Femur (tissue), 1 donor: ENCODE measurements around the gene B4GALNT1.
"Not testable (repeated sequence)": the region's sequence is repeated elsewhere in the genome, so short reads cannot be mapped to it uniquely, and the experiment has no call there.

Source experiments
- DNase-seq: peaks from one replicate; pipeline ENCODE4 v3.0.0-alpha.2; 2017

The B4GALNT1 gene

DNA sequence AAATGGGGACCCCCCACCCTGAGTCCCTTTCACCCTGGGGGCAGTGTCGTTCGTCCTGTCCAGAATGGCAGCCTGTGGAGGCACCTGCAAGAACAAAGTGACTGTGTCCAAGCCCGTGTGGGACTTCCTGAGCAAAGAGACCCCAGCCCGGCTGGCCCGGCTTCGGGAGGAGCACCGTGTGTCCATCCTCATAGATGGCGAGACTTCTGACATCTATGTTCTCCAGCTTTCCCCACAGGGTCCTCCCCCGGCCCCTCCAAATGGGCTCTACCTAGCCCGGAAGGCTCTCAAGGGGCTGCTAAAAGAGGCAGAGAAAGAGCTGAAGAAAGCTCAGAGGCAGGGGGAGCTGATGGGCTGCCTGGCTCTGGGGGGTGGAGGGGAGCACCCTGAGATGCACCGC, 26.2 kb downstream of the B4GALNT1 start:
- DNase-seq = no peak

GRCh38 chr12:57606399-57606798, 26.6 kb downstream of the B4GALNT1 start:
- no peak for DNase-seq

DNA sequence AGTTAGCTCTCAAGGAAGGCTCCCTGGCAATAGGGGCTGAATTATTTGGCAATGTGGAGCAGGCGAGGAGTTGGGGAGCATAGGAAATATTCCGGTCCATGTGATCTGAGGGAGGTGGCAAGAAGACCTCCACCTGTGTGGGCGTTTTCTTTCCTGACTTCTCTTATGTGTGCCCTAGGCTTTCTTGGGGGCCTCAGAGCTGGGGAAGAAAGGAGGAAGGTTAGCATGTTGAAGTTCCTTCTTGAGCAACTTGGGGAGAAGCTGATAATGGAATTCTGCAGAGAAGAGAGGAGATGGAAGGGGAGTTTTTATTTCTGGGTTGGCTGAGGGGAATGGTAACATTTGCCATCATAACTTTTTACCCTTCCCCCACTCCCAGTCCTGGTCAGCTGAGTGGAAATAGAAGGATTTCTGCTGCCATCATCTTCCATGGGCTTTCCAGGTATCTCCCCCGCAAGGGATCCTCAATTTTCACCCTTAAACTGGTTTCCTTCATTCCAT, 27.1 kb downstream of the B4GALNT1 start:
- no peak for DNase-seq

GRCh38 chr12:57604992-57605810, 27.8 kb downstream of the B4GALNT1 start:
- DNase-seq = peak; percentile 56

- DNase-seq = peak; percentile 68
Measured at GRCh38 chr12:57604454-57604991, 28.5 kb downstream of the B4GALNT1 start, which contains the start of gene DTX3. TSS of gene DTX3 (plus strand) at chr12:57604824. CDS start at chr12:57606518, 1,694 bp downstream.

DNA sequence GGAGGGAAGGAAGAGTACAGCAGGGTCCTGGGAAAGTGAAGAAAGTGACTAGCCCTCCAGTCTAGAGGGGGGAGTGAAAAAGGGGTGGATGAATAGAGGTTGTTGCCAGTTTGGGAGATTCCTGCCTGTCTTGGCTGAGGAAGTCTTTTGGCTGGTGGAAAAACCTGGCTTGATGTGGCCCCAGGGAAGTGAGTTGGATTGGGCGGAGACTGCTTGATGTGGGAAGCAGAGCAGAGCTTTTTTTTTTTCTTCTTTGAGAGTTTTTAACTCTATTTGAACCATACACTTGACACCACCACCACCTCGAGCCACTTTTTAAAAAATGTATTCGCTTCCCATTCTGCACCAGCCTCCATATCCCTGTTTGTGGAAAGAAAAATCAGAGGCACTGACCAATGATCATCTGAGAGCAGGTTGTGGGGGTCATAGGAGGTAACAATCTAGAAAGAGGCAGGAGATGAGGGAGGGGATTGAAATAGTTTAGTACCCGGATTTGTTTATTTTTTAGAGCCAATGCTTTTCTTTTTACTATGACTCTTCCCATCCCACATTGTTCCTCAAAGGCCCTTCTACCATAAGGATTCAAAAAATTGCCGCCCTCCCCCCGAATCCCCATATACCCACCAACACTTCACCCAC, 29.1 kb downstream of the B4GALNT1 start:
- peak; percentile 88 for DNase-seq

GRCh38 chr12:57603324-57603723, 29.7 kb downstream of the B4GALNT1 start:
- no peak for DNase-seq

DNA sequence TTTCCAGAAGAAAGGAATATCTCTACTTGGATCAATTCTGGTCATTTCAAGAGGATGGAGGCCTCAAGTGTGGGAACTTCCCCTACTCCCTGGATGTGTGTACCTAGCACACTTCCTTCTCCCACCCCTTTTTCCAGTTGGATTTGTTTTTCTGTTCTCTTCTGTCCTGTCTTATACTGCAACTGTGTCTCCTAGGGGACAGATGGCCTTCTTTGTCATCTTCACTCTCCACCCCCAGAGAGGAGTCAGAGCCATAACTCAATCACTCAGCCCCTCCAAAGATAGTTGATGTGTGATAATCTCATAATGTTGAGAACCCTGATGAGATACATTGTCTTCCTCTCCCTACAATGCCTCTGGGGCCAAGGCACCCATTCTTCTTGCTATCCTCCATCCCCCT, 30.5 kb downstream of the B4GALNT1 start:
- DNase-seq = no peak

GRCh38 chr12:57600395-57600794, 32.6 kb downstream of the B4GALNT1 start:
- no peak for DNase-seq

DNA sequence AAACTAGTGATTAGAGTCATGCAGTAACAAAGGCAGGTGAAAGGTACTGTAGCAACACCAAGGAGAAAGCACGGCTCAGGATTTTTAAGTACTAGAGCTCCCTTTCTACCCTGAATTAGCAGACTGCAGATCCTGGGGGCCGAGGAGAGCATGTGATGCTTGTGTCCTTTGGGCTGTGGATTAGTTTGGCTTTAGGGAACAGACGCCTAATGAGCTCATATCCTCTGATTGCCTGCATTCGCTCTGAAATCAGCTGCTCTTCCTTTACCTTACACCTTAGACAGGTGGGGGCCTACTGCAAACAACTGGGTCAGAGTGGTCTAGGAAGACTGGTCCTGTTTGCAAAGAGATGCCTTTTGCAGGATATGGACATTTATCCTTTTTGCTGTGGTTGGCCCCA, 39.8 kb downstream of the B4GALNT1 start:
- DNase-seq = no peak

DNA sequence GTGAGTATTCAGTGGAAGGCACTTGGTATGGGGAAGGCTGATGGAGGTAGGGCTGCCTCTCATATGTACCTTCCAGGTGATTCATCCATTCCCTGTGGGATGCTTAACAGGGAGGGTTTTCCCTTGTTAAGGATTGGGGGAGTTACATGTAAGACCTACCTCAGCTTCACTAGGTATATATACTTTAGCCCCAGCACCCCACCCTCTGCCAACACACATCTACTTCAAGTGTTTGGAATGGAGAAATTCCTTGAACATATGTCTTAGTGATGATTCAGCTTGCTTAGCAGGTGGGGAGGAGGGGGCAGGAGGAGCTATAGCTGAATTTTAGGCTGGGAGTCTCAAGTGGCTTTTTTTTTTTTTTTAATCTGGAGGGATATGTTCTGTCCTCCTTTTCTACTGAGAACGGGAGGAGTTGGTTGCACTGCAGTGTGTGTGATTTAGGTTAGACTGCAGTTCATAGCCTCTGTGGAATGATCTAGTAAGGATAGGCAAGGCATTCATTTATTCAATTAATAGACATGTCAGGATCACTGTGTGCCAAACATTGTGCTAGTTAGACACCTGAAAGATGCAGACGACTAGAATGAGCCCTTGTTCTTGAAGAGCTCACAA, 40.3 kb downstream of the B4GALNT1 start:
- no peak for DNase-seq

GRCh38 chr12:57591782-57592325, 41.1 kb downstream of the B4GALNT1 start:
- DNase-seq = no peak

DNA sequence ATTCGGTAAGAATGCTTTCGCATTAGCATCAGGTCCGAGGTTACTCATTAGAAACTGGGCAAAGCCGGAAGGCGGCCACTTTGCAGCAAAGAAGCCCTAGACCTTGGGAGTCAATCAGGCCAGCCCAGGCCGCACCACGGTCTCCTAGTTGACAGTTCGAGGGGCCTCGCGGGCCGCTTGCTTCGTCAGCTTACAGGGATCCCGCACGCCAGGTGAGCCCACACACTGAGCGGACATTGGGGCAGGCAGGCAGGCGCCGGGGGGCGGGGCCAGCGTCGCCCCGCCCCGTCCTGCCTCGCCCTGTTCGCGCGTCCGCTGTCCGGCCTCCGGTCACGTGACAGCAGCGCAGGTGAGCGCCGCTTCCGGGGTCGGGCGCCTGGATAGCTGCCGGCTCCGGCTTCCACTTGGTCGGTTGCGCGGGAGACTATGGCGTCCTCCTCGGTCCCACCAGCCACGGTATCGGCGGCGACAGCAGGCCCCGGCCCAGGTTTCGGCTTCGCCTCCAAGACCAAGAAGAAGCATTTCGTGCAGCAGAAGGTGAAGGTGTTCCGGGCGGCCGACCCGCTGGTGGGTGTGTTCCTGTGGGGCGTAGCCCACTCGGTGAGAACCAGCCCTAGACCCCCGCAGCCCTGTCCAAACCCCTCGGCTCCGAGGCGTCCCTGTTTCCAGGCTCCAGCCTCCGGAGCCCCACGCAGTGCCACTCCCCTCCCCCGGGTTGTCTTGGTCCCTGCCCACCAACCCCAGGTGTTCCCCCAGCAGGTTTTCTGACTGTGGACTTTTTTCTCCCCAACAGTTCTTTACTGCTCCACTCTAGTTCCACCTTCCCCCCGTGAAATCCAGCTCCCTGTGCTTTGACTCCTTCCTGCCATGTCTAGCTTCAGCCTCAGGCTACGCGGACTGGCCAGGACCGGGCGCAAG, 41.9 kb downstream of the B4GALNT1 start, which contains the start of gene PIP4K2C:
Gene PIP4K2C (plus strand): TSS at position 329 of the 918 bp plus-strand sequence. CDS start 98 bp downstream, at position 427.
- DNase-seq = peak; percentile 80

DNA sequence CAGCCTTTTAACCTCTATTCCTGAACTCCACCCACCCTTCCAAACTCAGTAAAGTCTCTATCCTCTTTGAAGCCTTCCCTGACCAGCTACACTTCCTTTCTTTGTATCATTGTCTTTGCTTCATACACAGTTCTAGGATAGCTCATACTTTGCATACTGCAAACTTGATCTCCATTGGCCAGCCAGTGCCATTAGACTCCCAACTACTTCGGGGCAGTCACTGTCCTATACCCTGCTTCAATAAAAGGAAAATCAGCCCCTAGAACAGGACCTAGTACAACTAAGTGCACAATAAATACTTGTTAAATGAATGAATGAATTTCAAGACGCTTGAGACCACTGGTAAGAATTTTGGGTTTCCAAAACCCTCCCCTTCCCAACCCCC, 42.5 kb downstream of the B4GALNT1 start:
- no peak for DNase-seq

DNA sequence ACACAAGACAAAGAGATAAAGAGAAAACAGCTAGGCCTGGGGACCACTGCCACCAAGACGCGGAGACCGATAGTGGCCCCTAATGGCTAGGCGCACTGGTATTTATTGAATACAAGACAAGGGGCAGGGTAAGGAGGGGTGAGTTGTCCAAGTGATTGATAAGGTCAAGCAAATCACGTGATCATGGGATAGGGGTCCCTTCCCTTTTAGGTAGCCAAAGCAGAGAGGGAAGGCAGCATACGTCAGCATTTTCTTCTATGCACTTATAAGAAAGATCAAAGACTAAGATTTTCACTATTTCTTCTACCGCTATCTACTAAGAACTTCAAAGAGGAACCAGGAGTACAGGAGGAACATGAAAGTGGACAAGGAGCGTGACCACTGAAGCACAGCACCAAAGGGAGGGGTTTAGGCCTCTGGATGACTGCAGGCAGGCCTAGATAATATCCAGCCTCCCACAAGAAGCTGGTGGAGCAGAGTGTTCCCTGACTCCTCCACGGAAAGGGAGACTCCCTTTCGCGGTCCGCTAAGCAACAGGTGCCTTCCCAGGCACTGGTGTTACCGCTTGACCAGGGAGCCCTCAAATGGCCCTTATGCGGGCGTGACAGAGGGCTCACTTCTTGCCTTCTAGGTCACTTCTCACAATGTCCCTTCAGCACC, 43.9 kb downstream of the B4GALNT1 start:
- not testable (repeated sequence) for DNase-seq

GRCh38 chr12:57586832-57587429, 46.1 kb downstream of the B4GALNT1 start:
- no peak for DNase-seq

DNA sequence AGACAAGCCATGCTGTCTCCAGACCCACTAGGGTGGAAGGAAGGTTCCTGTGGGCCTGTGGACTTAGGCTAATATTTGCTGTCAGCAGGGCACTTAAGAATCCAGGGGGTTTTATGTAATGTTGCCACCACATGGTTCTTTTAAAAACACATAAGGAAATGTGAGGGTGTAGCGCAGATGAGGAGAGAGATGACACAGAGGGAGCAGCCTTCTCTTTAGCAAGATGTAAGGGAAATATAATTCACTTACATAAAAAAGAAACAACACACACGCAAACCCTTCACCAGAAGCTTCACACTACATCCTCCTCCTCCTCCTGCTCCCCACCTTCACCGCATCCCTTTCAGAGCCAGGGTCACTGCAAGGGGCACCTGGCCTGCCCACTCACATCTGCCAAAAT, 46.9 kb downstream of the B4GALNT1 start:
- DNase-seq = no peak

DNA sequence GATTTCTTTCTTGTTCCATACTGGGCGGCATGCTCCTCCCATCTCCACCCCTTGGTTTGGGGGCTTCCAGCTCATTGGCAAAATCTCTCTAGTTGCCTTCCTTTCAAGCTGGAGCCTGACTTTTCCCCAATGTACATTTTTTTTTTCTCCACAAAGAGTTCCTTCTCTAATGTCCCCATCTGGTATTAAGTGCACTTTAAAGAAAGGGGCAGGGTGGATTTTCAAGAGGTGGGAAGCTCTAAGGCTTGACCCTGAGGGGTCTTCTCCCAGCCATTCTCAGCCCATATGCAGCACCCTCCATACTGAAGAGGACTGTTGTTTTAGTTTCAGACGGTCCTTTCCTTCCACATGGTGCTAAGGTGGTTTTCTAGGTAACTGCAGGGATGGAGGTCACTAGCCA, 47.8 kb downstream of the B4GALNT1 start:
- DNase-seq = no peak

DNA sequence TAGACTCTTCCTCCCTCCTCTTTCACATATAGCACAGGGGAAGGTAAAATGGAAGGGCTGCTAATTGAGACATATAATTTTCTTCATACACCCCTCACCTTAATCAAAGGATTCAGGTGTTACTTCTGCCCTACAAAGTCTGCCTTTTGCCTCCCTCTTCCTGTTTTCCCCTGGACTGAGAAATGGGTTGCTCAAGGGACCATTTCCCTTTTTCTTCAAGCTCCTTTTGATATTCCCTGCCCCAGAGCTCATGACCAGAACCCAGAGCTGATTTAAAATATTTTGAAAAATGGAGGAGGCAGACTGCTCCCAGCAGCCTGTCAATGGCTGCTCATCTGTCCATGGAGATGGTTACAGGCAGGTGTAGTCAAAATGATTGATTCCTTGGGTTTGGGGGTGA, 48.3 kb downstream of the B4GALNT1 start:
- no peak for DNase-seq

DNA sequence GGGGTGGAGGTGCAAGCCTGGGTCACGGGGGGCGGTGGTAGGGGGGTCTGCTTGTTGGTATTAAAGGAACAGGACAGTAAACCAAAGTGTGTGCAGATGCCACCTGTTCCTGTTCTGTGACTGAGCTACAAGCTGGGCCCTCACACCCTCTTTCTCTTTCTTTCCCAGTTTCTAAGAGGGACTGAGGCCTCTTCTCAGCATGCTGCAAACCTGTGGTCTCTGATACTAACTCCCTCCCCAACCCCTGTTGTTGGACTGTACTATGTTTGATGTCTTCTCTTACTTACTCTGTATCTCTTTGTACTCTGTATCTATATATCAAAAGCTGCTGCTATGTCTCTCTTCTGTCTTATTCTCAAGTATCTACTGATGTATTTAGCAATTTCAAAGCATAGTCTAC, 49.0 kb downstream of the B4GALNT1 start:
- no peak for DNase-seq
